ENCODE measurements around the gene CNKSR3. TPM values are rescaled to one million over a fixed set of nuclear protein-coding genes. Genes with fewer than 3 reads are reported as not detected.

CNKSR3 gene
- total and polyA plus RNA-seq, 2 experiments from 2014 or later = 1.9 to 5.7 TPM

GRCh38 chr6:154434662-154435061, 75.8 kb downstream of the CNKSR3 start:
- no peak overlapping the region for H3K27ac Mint-ChIP-seq
- no peaks in the 10 kb centered on the region for H3K27me3 Mint-ChIP-seq (ENCODE audit: insufficient read depth, low read depth, poor library complexity)
- no peak overlapping the region for H3K4me3 Mint-ChIP-seq
- H3K36me3 Mint-ChIP-seq (ENCODE audit: low read depth) = peaks cover 30% of the 10 kb centered on the region
- H4K20me1 ChIP-seq (replicated peaks; ENCODE audit: insufficient read depth) = no peaks in the 10 kb centered on the region
- no peak overlapping the region for H3K4me2 ChIP-seq
- no peak overlapping the region for H2AFZ ChIP-seq
- no peaks in the 10 kb centered on the region for H3K27me3 ChIP-seq (ENCODE audit: insufficient read depth)
- DNase-seq (ENCODE audit: low spot score) (no peak), ATAC-seq (no peak)
- H3K4me1 Mint-ChIP-seq = peaks cover 13% of the 10 kb centered on the region
- H3K4me3 ChIP-seq = no peak overlapping the region
- no peaks in the 10 kb centered on the region for H3F3A ChIP-seq (replicated peaks; ENCODE audit: low read depth)
- H3K9me3 Mint-ChIP-seq = peaks cover 10% of the 10 kb centered on the region
- peaks cover 10% of the 10 kb centered on the region; the same call in 1 of the 2 replicates for H3K4me1 ChIP-seq (ENCODE audit: insufficient read depth)
- no peaks in the 10 kb centered on the region for H3K36me3 ChIP-seq (ENCODE audit: insufficient read depth)
- H3K9me2 ChIP-seq (ENCODE audit: insufficient read depth) = no peaks in the 10 kb centered on the region
- H3K79me2 ChIP-seq (replicated peaks; ENCODE audit: insufficient read depth) = no peaks in the 10 kb centered on the region
- TF ChIP-seq EZH2phosphoT487 (IDR thresholded peaks at IDR 0.05; ENCODE audit: unreplicated experiment) (no peak), CREB1 (CRISPR knock-in tag; IDR thresholded peaks at IDR 0.05; ENCODE audit: low read depth) (no peak), ZNF462 (CRISPR knock-in tag; IDR thresholded peaks at IDR 0.05) (no peak), CTCF (conservative IDR thresholded peaks at IDR 0.05; ENCODE audit: low read depth in 2 of 2) (no peak), JUNB (IDR thresholded peaks at IDR 0.05; ENCODE audit: unreplicated experiment) (no peak), ZNF114 (CRISPR knock-in tag; IDR thresholded peaks at IDR 0.05) (no peak), STAT1 (IDR thresholded peaks at IDR 0.05; ENCODE audit: unreplicated experiment) (no peak), EZH2 (IDR thresholded peaks at IDR 0.05; ENCODE audit: low read depth, unreplicated experiment) (no peak), ETS1 (IDR thresholded peaks at IDR 0.05) (no peak), REST (IDR thresholded peaks at IDR 0.05; ENCODE audit: unreplicated experiment) (no peak)
- no peak overlapping the region for H3K27ac ChIP-seq (ENCODE audit: low read depth)

All from GM23338 (cell line).